ENCODE measurements around the gene GON7. TPM values are rescaled to one million over a fixed set of nuclear protein-coding genes. Genes with fewer than 3 reads are reported as not detected.

The GON7 gene
- total and polyA plus RNA-seq, 2 of the 8 experiments (the other 6 are each of a cell fraction or from before 2014, with no cell fraction given) = 3.8 to 9.9 TPM

DNA sequence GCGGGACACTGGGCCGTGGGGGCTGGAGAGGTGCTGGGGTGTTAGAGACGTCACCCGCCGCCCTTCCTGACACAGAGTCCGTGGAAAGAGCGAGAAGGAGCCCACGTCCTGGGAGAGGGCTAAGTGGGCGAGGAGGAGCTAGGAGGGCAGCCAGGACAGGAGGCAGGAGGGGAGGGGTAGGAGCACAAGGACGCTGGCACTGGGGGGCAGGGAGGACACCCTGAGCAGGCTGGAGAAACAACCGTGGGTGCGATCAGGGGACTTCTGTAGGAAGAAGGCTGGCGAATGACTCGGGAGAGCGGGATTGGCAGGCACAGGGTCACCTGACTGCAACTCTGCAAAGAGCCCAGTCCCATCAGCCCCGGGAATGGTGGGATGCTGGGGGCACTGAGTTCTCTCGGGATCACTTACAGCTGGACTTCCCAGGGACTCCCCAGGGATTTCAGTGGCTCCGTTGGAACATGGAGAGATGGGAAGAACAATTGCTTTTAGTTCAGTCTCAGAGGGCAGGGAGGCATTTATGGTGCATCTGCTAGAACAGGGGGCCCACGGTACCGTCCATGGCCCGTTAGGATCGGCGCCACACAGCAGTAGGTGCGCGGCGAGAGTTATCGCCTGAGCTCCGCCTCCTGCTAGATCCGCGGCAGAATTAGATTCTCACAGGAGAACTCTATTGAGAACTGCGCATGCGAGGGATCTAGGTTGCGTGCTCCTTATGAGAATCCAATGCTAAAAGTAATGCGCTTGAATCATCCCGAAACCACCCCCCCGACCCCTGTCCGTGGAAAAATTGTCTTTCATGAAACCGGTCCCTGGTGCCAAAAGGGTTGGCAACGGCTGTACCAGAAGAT, 24.5 kb upstream of the GON7 start:
- Histone ChIP-seq H3K27ac (ENCODE audit: low read depth, low read length) (no peak overlapping the region), H2BK15ac (ENCODE audit: low read length) (no peak overlapping the region)
- DNase-seq (ENCODE audit: low read depth in 1 of 2, low spot score in 2 of 2) = no peak

More for the DNA sequence above, 24.5 kb upstream of the GON7 start:
- Histone ChIP-seq H2BK12ac (ENCODE audit: low read depth, low read length) (no peak overlapping the region), H3K9ac (replicated peaks in 1 of 4; ENCODE audit: extremely low read depth in 1 of 4, low read depth in 3 of 4, low read length in 3 of 4) (no peak overlapping the region), H3K56ac (replicated peaks; ENCODE audit: insufficient read length, low read depth, low read length) (no peak overlapping the region), H3K79me2 (ENCODE audit: control insufficient read depth in 1 of 2, insufficient read depth in 2 of 2, low read length in 2 of 2) (no peaks in the 10 kb centered on the region), H3K23me2 (ENCODE audit: low read depth, low read length) (no peaks in the 10 kb centered on the region), H3K4me3 (ENCODE audit: extremely low read depth in 1 of 4, insufficient read depth in 2 of 4, low read depth in 3 of 4, low read length in 4 of 4) (no peak overlapping the region), H3K23ac (ENCODE audit: insufficient read length) (no peak overlapping the region), H3K9me3 (ENCODE audit: insufficient read depth in 2 of 2, low read depth in 1 of 2, low read length in 1 of 2) (no peaks in the 10 kb centered on the region), H4K8ac (ENCODE audit: extremely low read depth, insufficient read depth, low read length) (no peak overlapping the region), H3K36me3 (ENCODE audit: control insufficient read depth in 2 of 4, insufficient read depth in 4 of 4, low read length in 3 of 4) (peaks cover 6 to 15% (median 8%) of the 10 kb centered on the region in 4 experiments; a peak in 4 of 8 replicates), H2AK5ac (ENCODE audit: low read depth, low read length) (no peak overlapping the region), H2BK5ac (ENCODE audit: low read depth, low read length) (no peak overlapping the region; the same call in 1 of the 2 replicates), H3K18ac (ENCODE audit: extremely low read depth, low read length) (no peak overlapping the region), H2BK20ac (ENCODE audit: low read length) (no peak overlapping the region), H3K79me1 (ENCODE audit: low read depth, low read length) (no peaks in the 10 kb centered on the region), H3K27me3 (replicated peaks in 1 of 4; ENCODE audit: control insufficient read depth in 3 of 4, extremely low read depth in 1 of 4, insufficient read depth in 3 of 4, low read length in 3 of 4) (no peaks in the 10 kb centered on the region; a peak in 1 of 7 replicates), H3K14ac (ENCODE audit: insufficient read length) (no peak overlapping the region), H3K4me2 (ENCODE audit: insufficient read depth in 1 of 2, low read depth in 2 of 2, low read length in 2 of 2) (no peak overlapping the region), H4K5ac (ENCODE audit: insufficient read length, low read depth, low read length) (no peak overlapping the region), H4K20me1 (replicated peaks in 1 of 2; ENCODE audit: control insufficient read depth in 1 of 2, insufficient read depth in 2 of 2, low read length in 2 of 2) (no peaks in the 10 kb centered on the region), H3K4ac (replicated peaks; ENCODE audit: insufficient read length, low read depth, low read length) (no peak overlapping the region), H4K91ac (replicated peaks; ENCODE audit: insufficient read length, low read length) (no peak overlapping the region), H2BK120ac (replicated peaks; ENCODE audit: low read depth, low read length) (no peak overlapping the region), H2AFZ (ENCODE audit: low read length) (no peak overlapping the region), H3K4me1 (replicated peaks in 1 of 4; ENCODE audit: control insufficient read depth in 3 of 4, insufficient read depth in 4 of 4, low read length in 3 of 4) (no peaks in the 10 kb centered on the region; a peak in 3 of 7 replicates)
- no peak for FAIRE-seq
- 92% methylated on average over 39 of the region's 39 CpGs; no CpG with 5 or more reads in 1 of the 2 experiments for WGBS, 2 experiments (ENCODE audit: extremely low coverage in 1 of 2, insufficient coverage in 1 of 2, insufficient read length in 1 of 2, insufficient replicate concordance in 2 of 2, low coverage in 1 of 2, low lambda C conversion rate in 2 of 2, missing lambda C conversion rate in 1 of 2)
- TF ChIP-seq TAF1 (IDR thresholded peaks at IDR 0.05; ENCODE audit: low read depth, low read length) = no peak
- no peak for TF ChIP-seq EZH2 (IDR thresholded peaks at IDR 0.05; ENCODE audit: low read depth, low read length, severe bottlenecking)
- TF ChIP-seq, protein P1, sequence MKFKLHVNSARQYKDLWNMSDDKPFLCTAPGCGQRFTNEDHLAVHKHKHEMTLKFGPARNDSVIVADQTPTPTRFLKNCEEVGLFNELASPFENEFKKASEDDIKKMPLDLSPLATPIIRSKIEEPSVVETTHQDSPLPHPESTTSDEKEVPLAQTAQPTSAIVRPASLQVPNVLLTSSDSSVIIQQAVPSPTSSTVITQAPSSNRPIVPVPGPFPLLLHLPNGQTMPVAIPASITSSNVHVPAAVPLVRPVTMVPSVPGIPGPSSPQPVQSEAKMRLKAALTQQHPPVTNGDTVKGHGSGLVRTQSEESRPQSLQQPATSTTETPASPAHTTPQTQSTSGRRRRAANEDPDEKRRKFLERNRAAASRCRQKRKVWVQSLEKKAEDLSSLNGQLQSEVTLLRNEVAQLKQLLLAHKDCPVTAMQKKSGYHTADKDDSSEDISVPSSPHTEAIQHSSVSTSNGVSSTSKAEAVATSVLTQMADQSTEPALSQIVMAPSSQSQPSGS (IDR thresholded peaks at IDR 0.05; ENCODE audit: low read length) = no peak
- TF ChIP-seq SIRT6 (IDR thresholded peaks at IDR 0.05; ENCODE audit: low read length) = no peak
- TF ChIP-seq HDAC2 (IDR thresholded peaks at IDR 0.05; ENCODE audit: borderline replicate concordance in 1 of 2, low read depth in 2 of 2, low read length in 2 of 2) = no peak
- no peak for TF ChIP-seq RFX5 (IDR thresholded peaks at IDR 0.05; ENCODE audit: borderline replicate concordance, low read depth, low read length)
- TF ChIP-seq RNF2 (IDR thresholded peaks at IDR 0.05; ENCODE audit: borderline replicate concordance, low read depth, low read length, missing control alignments, poor library complexity, severe bottlenecking) = no peak
- no peak for TF ChIP-seq SP1 (IDR thresholded peaks at IDR 0.05; ENCODE audit: low read depth, low read length)
- no peak for TF ChIP-seq NRF1 (IDR thresholded peaks at IDR 0.05; ENCODE audit: low read depth, low read length)
- TF ChIP-seq SRF (IDR thresholded peaks at IDR 0.05; ENCODE audit: low read depth, low read length) = no peak
- CTCF ChIA-PET (ENCODE audit: partially characterized antibody) = interaction anchor here (1.2 to 2.2 kb wide), 2 partner anchors 11 to 306 kb away, joined by 5 to 8 read pairs; no protein-coding TSS in a partner anchor
- POLR2A ChIA-PET (ENCODE audit: partially characterized antibody) = no interaction called here
